HepG2 (cell line): ENCODE measurements around the gene C9orf85. TPM values are rescaled to one million over a fixed set of nuclear protein-coding genes. Genes with fewer than 3 reads are reported as not detected.
A peak's percentile ranks its signal among the peaks of the same experiment; 100 is the strongest.

ENCODE experiments used
- ATAC-seq: fragments of 200-7000 bp; cut with Tn5 transposase; 3 replicates; pipeline ENCODE4 v1.9.1; 2020; ENCODE audit warnings: mild to moderate bottlenecking, moderate library complexity
- BruUV-seq: library from RNA; stranded (reverse); fragments of 400-500 nt; replicated peaks from 2 replicates; lab custom pipeline; 2021; lab: Mats Ljungman, UMichigan
- CTCF ChIA-PET: fragments of 300-600 bp; formaldehyde crosslinking; extraction: SDS; loops from one replicate; lab custom pipeline; 2021; ENCODE audit warnings: low total read pairs, inconsistent platforms, low intra/inter-chr PET ratio; lab: Yijun Ruan, JAX
- POLR2A ChIA-PET: fragments of 350-600 bp; sonication (Branson Sonifier 250); formaldehyde crosslinking; loops from one replicate; lab custom pipeline; 2020; ENCODE audit warnings: antibody characterized with exemption, inconsistent platforms; lab: Yijun Ruan, JAX
- DNase-seq: peaks from one replicate; pipeline ENCODE4 v3.0.0-alpha.2; 2015; ENCODE audit warnings: low spot score
- FAIRE-seq: peaks from 3 replicates; lab custom pipeline; 2011; peaks lifted over from hg19 to GRCh38; lab: Jason Lieb, UNC
- H2AFZ ChIP-seq: one replicate; pipeline ENCODE4 v1.6.1; 2011; ENCODE audit warnings: low read length, inconsistent platforms
- H3K27ac ChIP-seq: fragments of 300-600 bp; 3 replicates; pipeline ENCODE4 v1.8.0; 2011; ENCODE audit warnings: mixed run types, mild to moderate bottlenecking, mixed read lengths, low read length, inconsistent platforms; ENCODE audit not compliant: insufficient read depth; ENCODE audit errors: extremely low read length
- H3K27me3 ChIP-seq, 2 experiments: fragments of 200-600 bp in 1 of 2; 2 replicates in 1 of 2; 3 replicates in 1 of 2; pipeline versions ENCODE4 v1.6.0 to v1.8.0; 2011; ENCODE audit warnings: low read length in 2 of 2, mild to moderate bottlenecking in 2 of 2, moderate library complexity in 2 of 2, inconsistent platforms in 1 of 2; ENCODE audit not compliant: insufficient read depth in 2 of 2, control insufficient read depth in 1 of 2
- H3K36me3 ChIP-seq, 2 experiments: fragments of 200-600 bp in 1 of 2; replicated peaks in 1 of 2; 2 replicates in 1 of 2; 3 replicates in 1 of 2; pipeline versions ENCODE4 v1.5.1 to v1.8.0; 2011; ENCODE audit warnings: low read length in 2 of 2, inconsistent platforms in 1 of 2; ENCODE audit not compliant: insufficient read depth in 2 of 2, control insufficient read depth in 1 of 2
- H3K4me1 ChIP-seq: 2 replicates; pipeline ENCODE4 v1.5.1; 2012; ENCODE audit warnings: low read length, inconsistent platforms; ENCODE audit not compliant: insufficient read depth
- H3K4me2 ChIP-seq: 2 replicates; pipeline ENCODE4 v1.6.0; 2011; ENCODE audit warnings: low read depth, low read length, inconsistent platforms
- H3K4me3 ChIP-seq, 3 experiments: fragments of 200-600 bp in 1 of 3; sonication (generic), shearing (Covaris generic) in 1 of 3; replicated peaks in 1 of 3; 2 replicates each; pipeline ENCODE4 v1.5.1; 2011 to 2016; ENCODE audit warnings: low read length in 3 of 3, inconsistent platforms in 2 of 3, low read depth in 2 of 3, mild to moderate bottlenecking in 2 of 3, control low read depth in 1 of 3, mixed read lengths in 1 of 3; ENCODE audit not compliant: insufficient read depth in 1 of 3
- H3K79me2 ChIP-seq: one replicate; pipeline ENCODE4 v1.6.1; 2011; ENCODE audit warnings: low read length, inconsistent platforms; ENCODE audit not compliant: insufficient read depth
- H3K9ac ChIP-seq: 2 replicates; pipeline ENCODE4 v1.6.0; 2011; ENCODE audit warnings: mild to moderate bottlenecking, low read depth, low read length, inconsistent platforms; ENCODE audit not compliant: insufficient read depth
- H3K9me3 ChIP-seq: 2 replicates; pipeline ENCODE4 v1.5.1; 2012; ENCODE audit warnings: mild to moderate bottlenecking, low read length
- H4K20me1 ChIP-seq: 2 replicates; pipeline ENCODE4 v1.6.0; 2011; ENCODE audit warnings: inconsistent platforms, mild to moderate bottlenecking, low read length, moderate library complexity; ENCODE audit not compliant: insufficient read depth
- CBX5 ChIP-seq: sonication (generic); formaldehyde crosslinking; IDR thresholded peaks from 2 replicates; pipeline ENCODE4 v1.4.0; 2020; ENCODE audit warnings: missing genetic modification reagents, borderline replicate concordance
- IRF2 ChIP-seq: IDR thresholded peaks from 2 replicates; pipeline ENCODE4 v1.6.1; 2018; ENCODE audit warnings: missing genetic modification reagents, missing compliant biosample characterization
- MAFF ChIP-seq: IDR thresholded peaks from 2 replicates; pipeline ENCODE4 v1.6.1; 2011; ENCODE audit warnings: low read depth, low read length, improper control_type of control experiment
- MAFK ChIP-seq, 2 experiments: IDR thresholded peaks in 1 of 2; conservative IDR thresholded peaks in 1 of 2; 2 replicates each; pipeline ENCODE4 v1.6.1; 2011; ENCODE audit warnings: improper control_type of control experiment in 2 of 2, low read length in 2 of 2
- NCOA5 ChIP-seq: sonication (generic); formaldehyde crosslinking; IDR thresholded peaks from 2 replicates; pipeline ENCODE4 v1.4.0; 2020; ENCODE audit warnings: missing genetic modification reagents
- SP140L ChIP-seq: sonication (generic); formaldehyde crosslinking; IDR thresholded peaks from 2 replicates; pipeline ENCODE4 v1.4.0; 2020; ENCODE audit warnings: missing genetic modification reagents, borderline replicate concordance
- ZNF724P ChIP-seq: sonication (generic); formaldehyde crosslinking; IDR thresholded peaks from 2 replicates; pipeline ENCODE4 v1.8.0; 2022; ENCODE audit warnings: missing genetic modification reagents, borderline replicate concordance
- ZNF772 ChIP-seq: sonication (generic); formaldehyde crosslinking; IDR thresholded peaks from 2 replicates; pipeline ENCODE4 v1.5.0; 2020; ENCODE audit warnings: mild to moderate bottlenecking, missing genetic modification reagents
- ZNF780A ChIP-seq: sonication (generic); formaldehyde crosslinking; IDR thresholded peaks from 2 replicates; pipeline ENCODE4 v1.8.0; 2022; ENCODE audit warnings: mild to moderate bottlenecking, missing genetic modification reagents, moderate library complexity
- WGBS: methylation state at CpG from one replicate; pipeline ENCODE4 v1.1.6; 2017; ENCODE audit warnings: low lambda C conversion rate; 5-methylcytosine and 5-hydroxymethylcytosine counted together
- in situ Hi-C: cut with HindIII; loops from 2 replicates; pipeline ENCODE4 v1.10.0; 2017; ENCODE audit warnings: low pct_unique_long_range_greater_than_20kb; ENCODE audit not compliant: extremely low pct_ligation_motif_present
- intact Hi-C: fragments of 100-400 bp; cut with micrococcal nuclease; formaldehyde crosslinking; loops from one replicate; pipeline ENCODE4 v1.10.0; 2022; ENCODE audit not compliant: unreplicated experiment
- polyA plus RNA-seq, 8 experiments: library from polyadenylated mRNA; depleted of rRNA in 3 of 8; stranded (reverse) in 7 of 8; unstranded in 1 of 8; fragments of >200 nt; fragmentation: Illumina TruSeq in 4 of 8; extraction: Trizol in 4 of 8; gene quantifications; 2 replicates each; pipeline versions ENCODE4 v1.2.1 to v1.2.3, GENCODE V29; 2011 to 2016; ENCODE audit warnings: low read depth in 4 of 8, missing spikeins in 1 of 8, mixed read lengths in 1 of 8; ENCODE audit not compliant: insufficient read depth in 1 of 8
- total RNA-seq, 5 experiments: library from RNA; depleted of rRNA; stranded (reverse); fragments of >200 nt; fragmentation: Illumina TruSeq; extraction: Trizol; gene quantifications; 2 replicates each; pipeline ENCODE4 v1.2.3, GENCODE V29; 2016; ENCODE audit warnings: low read depth in 1 of 5
- TF ChIP-seq, protein P1 (sequence below): sonication (generic); formaldehyde crosslinking; IDR thresholded peaks from 2 replicates; pipeline ENCODE4 v1.4.0; 2020; ENCODE audit warnings: mild to moderate bottlenecking, missing genetic modification reagents

C9orf85 gene
- total and polyA plus RNA-seq, 2 of the 13 experiments (the other 11 are each of a cell fraction or from before 2014, with no cell fraction given) = 9.9 to 13.9 TPM

DNA sequence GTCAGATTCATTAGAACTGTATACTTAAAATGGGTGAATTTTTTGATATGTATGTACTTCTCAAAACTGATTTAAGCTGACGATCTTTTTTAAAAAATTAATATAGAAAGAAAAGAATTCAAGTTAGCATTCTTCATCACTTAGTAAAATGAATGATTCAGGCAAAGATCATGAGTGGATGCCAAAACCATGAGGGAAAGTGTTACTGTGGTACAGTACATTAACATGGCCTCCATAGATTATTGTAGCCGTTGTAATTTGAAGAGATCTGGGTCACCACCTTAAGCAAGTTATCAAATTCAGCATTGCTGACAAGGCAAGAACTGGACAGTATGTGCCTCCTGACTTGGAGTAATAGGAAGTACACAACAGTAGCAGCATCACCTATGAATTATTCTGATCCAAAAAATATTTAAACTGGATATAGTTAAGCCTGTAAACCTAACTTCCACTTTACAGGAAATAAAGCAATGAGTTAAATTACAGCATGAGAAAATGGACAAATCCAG is 29.7 kb downstream of the C9orf85 start:
- Histone ChIP-seq H3K79me2 (peaks cover 14% of the 10 kb centered on the region), H2AFZ (no peak overlapping the region), H4K20me1 (0 out of 2 replicates have a peak, but pooled peaks cover 2% of the 10 kb centered on the region), H3K4me2 (no peak overlapping the region), H3K36me3 (no peaks in the 10 kb centered on the region), H3K4me3 (no peak overlapping the region), H3K9me3 (no peaks in the 10 kb centered on the region), H3K4me1 (peaks cover 15% of the 10 kb centered on the region), H3K27me3 (no peaks in the 10 kb centered on the region), H3K27ac (no peak overlapping the region), H3K9ac (no peak overlapping the region)
- FAIRE-seq (no peak), DNase-seq (no peak), ATAC-seq (no peak)
- 99% methylated on average over 2 of the region's 2 CpGs for WGBS
- intact Hi-C loops = no loop called here
- POLR2A ChIA-PET = no interaction called here
- in situ Hi-C loops = no loop called here
- BruUV-seq = no TSS peak
- TF ChIP-seq ZNF772 (CRISPR knock-in tag) (no peak), MAFF (peak; percentile 61; the same call in 1 of the 2 replicates), NCOA5 (CRISPR knock-in tag) (no peak), MAFK (conservative IDR thresholded peaks at IDR 0.05 in 1 of 2, IDR thresholded peaks at IDR 0.05 in 1 of 2; ENCODE audit: low read length in 2 of 2) (peak; percentile 51 to 73)
- CTCF ChIA-PET = no interaction called here

- no peak overlapping the region for H3K9ac ChIP-seq
- no peak overlapping the region for H3K4me3 ChIP-seq
- H3K36me3 ChIP-seq = no peaks in the 10 kb centered on the region
- no peak overlapping the region for H3K4me2 ChIP-seq
- H3K27ac ChIP-seq = no peak overlapping the region
- H3K9me3 ChIP-seq = no peaks in the 10 kb centered on the region
- no peaks in the 10 kb centered on the region for H3K27me3 ChIP-seq
- in situ Hi-C loops (no loop called here), intact Hi-C loops (no loop called here)
- H3K4me1 ChIP-seq = peaks cover 15% of the 10 kb centered on the region
- WGBS = 100% methylated on average over 2 of the region's 2 CpGs
- H4K20me1 ChIP-seq = 0 out of 2 replicates have a peak, but pooled peaks cover 2% of the 10 kb centered on the region
- ATAC-seq = no peak
- FAIRE-seq = no peak
- H3K79me2 ChIP-seq = peaks cover 13% of the 10 kb centered on the region
- no peak overlapping the region for H2AFZ ChIP-seq
- no TSS peak for BruUV-seq
- no peak for DNase-seq
- ChIA-PET CTCF (no interaction called here), POLR2A (no interaction called here)
- TF ChIP-seq CBX5 (CRISPR knock-in tag) = no peak
- no peak for TF ChIP-seq SP140L
- no peak for TF ChIP-seq IRF2 (CRISPR knock-in tag)
- TF ChIP-seq, protein P1, sequence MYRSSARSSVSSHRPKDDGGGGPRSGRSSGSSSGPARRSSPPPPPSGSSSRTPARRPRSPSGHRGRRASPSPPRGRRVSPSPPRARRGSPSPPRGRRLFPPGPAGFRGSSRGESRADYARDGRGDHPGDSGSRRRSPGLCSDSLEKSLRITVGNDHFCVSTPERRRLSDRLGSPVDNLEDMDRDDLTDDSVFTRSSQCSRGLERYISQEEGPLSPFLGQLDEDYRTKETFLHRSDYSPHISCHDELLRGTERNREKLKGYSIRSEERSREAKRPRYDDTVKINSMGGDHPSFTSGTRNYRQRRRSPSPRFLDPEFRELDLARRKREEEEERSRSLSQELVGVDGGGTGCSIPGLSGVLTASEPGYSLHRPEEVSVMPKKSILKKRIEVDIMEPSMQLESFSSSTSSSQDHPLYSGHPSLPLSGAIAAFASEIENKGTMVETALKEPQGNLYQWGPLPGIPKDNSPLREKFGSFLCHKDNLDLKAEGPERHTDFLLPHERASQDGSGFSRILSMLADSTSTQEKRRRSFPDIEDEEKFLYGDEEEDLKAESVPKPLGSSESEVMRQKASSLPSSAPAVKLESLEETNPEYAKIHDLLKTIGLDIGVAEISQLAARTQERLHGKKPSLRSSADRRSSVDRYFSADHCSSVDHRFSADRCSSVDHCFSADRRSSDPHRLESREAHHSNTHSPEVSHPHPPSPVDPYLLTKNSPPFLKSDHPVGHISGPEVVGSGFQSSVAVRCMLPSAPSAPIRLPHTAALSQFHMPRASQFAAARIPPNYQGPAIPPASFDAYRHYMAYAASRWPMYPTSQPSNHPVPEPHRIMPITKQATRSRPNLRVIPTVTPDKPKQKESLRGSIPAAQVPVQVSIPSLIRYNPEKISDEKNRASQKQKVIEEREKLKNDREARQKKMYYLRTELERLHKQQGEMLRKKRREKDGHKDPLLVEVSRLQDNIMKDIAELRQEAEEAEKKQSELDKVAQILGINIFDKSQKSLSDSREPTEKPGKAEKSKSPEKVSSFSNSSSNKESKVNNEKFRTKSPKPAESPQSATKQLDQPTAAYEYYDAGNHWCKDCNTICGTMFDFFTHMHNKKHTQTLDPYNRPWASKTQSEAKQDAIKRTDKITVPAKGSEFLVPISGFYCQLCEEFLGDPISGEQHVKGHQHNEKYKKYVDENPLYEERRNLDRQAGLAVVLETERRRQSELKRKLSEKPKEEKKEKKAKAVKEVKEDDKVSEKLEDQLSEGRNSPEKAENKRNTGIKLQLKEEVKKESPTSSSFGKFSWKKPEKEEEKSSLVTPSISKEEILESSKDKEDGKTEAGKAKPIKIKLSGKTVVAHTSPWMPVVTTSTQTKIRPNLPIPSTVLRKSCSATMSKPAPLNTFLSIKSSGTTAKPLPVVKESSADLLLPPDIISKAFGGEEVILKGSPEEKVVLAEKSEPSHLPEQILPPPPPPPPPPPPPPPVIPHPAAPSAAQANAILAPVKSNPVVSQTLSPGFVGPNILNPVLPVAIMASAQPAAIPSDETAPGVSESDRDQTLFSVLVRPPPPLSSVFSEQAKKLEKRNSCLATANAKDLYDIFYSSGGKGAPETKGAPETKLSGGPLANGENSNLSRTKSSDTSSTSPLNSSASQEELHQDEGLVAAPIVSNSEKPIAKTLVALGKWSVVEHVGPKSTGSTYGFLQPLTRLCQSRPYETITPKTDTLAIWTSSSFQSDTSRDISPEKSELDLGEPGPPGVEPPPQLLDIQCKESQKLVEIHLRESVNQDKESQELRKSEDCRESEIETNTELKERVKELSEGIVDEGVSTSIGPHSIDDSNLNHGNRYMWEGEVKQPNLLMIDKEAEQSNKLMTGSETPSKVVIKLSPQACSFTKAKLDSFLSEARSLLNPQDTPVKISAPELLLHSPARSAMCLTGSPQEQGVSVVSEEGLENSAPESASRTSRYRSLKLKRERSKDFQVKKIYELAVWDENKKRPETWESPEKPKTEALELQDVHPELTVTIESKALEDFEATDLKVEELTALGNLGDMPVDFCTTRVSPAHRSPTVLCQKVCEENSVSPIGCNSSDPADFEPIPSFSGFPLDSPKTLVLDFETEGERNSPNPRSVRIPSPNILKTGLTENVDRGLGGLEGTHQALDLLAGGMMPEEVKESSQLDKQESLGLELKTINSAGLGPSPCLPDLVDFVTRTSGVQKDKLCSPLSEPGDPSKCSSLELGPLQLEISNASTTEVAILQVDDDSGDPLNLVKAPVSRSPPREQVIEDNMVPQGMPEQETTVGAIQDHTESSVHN (CRISPR knock-in tag) = no peak
- no peak for TF ChIP-seq ZNF780A (CRISPR knock-in tag)
- no peak for TF ChIP-seq ZNF724P (CRISPR knock-in tag)
Observed at GRCh38 chr9:71941998-71942567, 30.6 kb downstream of the C9orf85 start.
